GM18502 (cell line): ENCODE results near the gene MYO1D.
"Not testable (repeated sequence)": the region's sequence is repeated elsewhere in the genome, so short reads cannot be mapped to it uniquely, and the experiment has no call there.

ENCODE experiments used
- ATAC-seq: cut with Tn5 transposase; IDR thresholded peaks from one replicate; pipeline ENCODE4 v1.9.1; 2021; ENCODE audit warnings: mild to moderate bottlenecking; ENCODE audit not compliant: unreplicated experiment, poor library complexity

The MYO1D gene

DNA sequence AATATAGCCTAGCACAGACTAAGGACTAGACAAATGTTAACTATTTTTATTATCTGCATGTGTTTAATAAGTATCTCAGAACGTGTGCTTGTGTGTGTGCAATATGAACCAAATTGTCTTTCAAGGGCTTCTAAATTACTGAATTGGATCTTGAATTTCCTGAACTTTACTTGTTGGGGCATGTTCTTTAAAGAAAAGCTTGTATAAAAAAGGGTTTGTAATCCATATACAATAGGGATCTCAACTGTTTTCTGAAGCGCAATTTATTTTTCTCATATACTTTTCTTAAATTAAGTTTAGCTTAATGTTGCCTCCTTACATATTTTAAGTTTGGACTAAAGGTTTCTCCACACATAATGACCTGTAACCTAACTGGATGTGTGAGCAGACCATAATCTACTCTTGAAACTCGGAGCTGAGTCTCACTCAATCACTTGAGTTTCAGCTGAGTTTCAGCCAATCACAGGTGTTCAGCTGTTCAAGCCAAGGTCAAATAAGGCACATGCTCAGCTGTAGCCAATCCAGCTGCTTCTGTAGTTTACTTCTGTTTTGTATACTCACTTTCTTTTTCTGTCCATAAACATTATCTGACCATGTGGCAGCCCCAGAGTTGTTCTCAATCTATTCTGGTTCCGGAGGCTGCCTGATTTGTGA, 317.8 kb downstream of the MYO1D start:
- ATAC-seq = peak; percentile 84

DNA sequence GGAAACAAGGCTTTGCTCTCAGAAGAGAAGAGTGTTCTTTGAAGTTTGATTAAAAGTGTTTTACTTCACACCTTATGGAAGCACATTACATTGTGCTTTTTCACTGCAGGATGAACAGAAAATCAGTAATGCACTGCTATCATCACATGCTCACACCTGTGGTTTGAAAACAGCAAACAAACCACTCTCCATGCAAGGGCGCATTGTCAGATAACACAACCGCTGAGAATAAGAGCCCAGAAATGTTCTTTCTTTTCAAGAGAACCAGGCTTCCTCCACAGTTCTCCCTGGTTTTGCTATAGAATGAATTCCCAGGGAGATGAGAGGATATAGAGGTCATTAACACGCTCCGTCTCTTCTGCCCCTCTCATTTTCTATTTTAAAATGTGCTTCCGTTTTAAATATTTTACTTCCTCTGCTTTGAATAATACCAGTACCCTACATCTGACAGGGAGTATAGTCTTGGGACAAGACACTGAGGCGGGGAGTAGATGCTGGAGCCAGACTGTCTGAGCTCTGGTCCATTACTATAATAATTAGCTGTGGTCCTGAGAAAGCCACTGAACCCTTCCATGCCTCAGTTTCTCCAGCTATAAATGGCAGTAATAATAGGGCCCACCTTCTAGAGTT, 318.5 kb downstream of the MYO1D start:
- ATAC-seq = no peak

DNA sequence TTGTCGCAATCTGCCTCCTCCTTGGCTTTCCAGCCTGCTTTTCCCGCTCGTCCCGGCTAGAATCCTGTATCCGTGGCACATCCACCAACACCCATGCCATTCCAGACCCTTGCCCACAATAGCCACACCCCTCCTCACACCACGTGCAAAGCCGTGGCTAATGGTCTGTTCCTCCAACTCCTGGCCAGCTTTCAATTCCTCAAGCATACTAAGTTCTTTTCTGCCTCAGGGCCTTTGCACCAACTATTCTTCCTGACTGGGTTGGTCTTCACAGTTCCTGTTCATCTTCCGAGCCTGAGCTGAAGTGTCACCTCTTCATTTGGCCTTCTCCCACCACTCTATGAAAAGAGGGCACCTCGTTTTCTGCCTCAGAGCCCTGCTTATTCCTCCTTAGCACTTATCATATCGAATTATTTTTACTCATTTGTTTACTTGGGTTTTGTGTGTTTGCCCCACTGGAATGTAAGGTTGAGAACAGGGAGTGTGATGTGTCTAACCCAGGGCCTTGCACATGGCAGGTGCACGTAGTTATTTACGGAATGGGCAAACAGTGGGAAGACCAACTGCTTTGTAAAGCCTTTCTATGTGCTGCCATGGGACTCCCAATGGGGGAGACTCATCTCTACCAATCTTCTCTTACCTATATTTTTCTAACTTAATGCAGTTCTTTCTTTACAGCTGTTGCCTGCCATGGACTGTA, 321.2 kb downstream of the MYO1D start:
- ATAC-seq = no peak

DNA sequence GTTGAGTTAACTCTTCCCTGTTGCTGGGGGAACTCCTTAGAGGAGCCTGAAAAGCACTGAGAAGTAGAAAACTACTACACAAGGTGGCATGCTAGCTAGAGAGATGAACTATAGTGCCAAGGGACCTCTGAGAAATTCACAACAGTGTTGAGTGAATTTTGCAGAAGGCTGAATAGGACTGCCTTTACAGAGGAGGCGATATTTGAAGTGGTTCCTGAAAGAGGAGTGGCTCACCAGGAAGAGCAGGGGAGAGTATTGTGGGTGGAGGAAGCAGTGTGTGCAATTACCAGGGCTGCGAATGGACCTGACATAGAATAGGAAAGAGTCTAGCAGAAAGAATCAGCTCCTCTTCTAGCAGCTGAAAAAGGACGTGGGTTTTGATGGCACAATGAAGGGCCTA, 323.8 kb downstream of the MYO1D start:
- no peak for ATAC-seq

DNA sequence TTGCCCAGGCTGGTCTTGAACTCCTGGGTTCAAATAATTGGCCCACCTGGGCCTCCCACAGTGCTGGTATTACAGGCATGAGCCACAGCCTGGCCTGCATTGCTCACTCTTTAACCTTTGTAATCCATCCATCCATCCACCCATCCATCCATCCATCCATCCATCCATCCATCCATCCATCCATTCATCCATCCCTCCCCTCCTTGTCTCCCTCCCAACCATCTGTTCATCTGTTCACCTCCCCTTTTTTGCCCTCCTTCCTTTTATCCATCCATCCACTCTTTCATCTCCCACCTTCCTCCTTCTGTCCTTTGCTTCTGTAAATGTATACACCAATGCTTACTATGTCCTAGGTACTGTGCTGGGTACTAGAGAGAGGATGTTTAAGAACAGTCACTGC, 324.6 kb downstream of the MYO1D start:
- no peak for ATAC-seq

DNA sequence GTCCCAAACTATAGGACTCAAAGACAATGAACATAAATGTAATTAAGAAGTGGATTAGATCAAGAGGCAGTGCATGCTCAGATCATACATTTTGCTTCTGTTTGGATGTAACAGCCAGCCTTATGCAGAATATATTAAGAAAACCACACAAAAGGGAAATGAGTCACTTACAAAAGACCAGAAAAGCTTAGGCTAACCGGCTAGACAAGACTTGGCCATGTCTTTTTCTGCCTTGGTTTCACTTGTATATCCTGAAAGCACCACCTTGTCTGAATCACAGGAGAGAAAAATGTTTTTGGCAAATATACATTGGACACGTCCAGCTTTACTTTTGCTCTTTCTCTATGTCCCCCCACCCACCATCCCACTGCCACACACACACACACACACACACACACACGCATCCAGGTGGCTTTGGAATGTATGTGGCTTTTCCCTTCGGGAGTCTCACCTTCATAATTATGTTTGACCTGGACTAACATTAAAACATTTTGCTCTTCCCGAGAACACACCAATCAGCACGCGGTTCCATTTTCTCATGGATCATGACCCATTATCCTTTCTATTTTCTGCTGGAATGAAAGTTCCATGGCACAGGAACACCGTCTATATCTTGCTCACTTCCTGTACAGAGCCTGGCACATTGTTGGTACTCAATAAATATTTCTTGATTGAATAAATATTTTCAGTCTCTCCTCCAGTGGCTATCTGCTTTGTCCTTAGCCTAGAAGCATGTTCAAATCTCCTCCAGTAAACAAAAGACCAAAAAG, 325.6 kb downstream of the MYO1D start:
- ATAC-seq = peak; percentile 65

DNA sequence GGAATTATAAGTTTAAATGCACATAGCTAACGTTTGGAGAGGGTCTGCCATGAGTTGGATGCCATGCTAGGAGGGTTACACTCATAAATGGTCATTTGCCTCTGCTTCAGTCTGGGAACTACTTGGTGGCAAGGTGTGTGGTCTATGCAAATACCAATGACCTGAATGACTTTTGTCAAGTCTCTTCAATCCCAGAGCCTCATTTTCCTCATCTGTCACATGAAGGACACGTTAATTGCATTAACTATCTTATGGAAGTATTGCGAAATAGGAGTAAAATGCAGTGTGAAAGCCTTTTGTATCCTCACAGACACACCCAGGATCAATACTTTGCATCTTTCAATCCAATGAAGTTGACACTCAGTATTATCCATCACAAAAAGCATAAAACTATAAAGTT, 327.4 kb downstream of the MYO1D start:
- no peak for ATAC-seq

DNA sequence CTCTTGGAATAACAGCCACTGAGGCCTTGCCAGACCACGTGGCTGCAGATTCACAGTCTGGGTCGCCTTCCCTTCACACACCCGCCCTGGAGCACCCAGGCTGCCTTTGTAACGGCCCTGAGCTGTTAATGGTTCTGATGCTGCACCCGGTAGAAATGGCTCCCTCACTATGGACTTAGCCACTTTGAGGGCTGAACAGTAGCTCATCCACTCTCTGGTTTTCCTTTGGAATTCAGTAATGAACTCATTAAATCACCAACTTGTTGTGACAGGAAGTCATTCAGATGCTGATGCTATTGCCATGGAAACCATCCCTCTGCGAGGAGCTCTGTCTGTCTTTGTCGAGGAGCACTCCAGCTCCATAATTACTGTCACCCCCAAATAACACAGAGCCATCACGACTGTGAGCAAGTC, 330.9 kb downstream of the MYO1D start:
- no peak for ATAC-seq

DNA sequence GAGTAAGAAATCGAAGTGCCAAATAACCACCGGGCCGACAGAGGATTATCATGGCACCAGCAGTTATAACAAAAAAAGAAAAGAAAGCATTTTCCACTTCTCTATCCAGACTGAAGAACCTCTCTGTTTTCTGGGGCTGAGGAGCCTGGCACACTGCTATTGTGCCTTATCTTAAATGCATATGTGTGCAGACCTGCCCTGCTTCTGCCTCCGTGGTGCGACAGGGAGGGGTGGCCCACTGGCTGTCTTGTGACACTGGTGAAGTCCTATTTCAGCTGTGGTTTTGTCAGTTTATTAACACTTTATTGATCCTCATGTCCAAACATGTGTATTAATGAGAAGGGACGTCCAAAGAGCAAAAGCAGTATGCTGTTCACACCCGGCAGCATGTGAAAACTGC, 334.7 kb downstream of the MYO1D start:
- no peak for ATAC-seq

DNA sequence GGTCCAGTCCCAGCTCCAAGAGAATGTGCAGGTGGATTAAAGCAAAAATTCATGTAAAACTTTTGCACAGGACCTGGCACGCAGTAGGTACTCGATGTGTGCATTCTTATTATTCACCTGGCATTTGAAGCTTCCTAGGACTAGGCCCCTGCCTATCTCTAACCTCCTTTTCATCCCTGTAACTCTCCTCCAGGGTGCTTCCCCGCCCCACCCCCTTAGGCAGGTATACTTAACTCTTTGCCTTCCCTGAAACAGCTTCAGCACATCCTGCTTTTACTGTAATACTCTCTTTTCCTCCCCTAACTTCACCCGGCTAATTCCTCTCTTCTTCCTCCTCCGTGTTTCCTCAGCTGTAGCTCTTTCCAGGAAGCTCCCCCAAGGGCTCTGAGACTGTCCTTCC, 335.3 kb downstream of the MYO1D start:
- no peak for ATAC-seq

DNA sequence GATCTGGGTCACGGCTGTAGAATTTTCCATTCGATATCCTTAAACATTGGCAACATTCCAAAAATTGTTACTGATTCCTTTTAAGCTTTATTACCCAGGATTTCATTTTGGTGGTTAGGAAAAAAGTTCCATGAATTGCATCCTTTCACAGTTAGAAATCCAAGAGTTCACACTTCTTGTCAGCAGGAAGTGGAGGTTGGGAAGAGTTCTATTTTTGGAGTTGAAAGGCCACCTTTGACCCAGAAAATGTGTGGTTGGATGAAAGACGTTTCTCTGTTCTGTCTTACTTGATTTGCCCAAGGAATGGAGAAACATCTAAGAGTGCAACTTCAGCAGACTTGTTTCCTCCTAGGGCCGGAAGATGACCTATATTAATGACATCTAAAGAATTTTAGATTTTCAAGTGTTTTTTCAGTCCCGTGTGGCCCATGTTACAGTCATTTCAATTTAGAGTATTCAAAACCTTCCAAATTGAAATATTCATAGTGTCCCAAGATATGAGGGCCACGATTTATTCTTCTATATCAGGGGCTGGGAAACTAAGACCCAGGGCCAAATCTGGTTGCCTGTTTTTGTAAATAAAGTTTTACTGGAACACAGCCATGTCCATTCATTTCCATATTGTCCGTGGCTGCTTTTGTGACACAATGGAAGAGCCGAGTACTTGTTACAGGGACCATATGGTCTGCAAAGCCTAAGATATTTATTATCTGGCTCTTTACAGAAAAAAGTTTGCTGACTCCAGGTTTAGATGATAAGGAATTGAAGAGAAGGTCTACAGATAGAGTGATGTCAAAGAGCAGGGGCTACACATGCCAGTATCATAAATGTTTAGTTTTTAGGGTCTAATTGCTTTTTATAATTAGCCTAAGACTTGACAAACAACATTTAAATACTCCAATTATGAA, 339.9 kb downstream of the MYO1D start:
- no peak for ATAC-seq

DNA sequence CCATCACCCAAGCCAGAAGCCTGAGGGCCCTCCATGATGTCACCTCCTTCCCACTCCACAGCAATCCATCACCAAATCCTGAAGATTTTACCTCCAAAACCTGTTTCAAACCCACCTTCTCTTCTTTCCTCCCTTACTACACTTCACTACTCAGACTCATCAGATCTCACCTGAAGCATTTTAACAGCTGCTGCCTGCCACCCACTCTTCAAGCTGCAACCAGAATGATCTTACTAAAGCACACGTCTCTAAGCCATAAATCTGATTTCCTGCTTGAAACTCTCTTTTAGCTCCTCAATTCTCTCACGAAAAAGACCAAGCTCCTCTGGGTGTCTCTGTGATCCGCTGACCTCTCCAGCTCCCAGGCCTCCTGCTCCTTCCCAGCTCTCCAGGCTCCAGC, 343.6 kb downstream of the MYO1D start:
- ATAC-seq = no peak

DNA sequence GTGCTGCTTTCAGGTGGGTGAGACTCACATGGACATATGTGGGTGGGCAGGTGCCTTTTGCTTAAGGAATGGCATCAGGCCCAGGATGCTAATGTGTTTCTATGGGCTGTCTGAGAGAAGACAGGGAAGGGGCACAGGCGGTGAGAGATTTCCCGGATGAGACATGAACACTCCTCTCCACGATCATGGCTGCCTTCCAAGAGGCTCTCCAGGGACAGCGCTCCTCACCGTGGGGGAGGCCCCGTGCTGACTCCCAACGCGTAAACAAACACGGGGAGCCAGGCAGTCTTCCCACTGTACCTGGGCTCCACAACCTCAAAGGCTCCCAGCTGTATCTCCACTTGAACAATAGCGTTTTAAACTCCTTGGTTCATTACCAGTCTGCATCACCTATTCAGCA, 347.3 kb downstream of the MYO1D start:
- ATAC-seq = no peak

DNA sequence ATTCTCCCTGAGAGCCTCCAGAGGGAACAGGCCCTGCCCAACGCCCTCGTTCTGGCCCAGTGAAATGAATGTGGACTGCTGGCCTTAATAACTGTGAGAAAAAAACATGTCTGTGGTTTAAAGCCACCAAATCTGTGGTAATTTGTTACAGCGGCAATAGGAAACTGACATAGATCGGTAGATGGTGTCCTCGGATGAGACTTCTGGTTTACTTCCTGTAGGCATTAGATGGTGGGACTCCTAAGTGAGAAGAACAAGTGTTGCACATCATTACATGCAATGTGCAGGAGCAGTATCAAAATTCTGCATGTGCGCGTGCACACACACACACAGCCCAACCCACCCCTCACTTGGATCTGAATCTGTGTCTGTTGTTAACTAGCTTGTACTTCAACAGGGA, 348.1 kb downstream of the MYO1D start:
- ATAC-seq = no peak

DNA sequence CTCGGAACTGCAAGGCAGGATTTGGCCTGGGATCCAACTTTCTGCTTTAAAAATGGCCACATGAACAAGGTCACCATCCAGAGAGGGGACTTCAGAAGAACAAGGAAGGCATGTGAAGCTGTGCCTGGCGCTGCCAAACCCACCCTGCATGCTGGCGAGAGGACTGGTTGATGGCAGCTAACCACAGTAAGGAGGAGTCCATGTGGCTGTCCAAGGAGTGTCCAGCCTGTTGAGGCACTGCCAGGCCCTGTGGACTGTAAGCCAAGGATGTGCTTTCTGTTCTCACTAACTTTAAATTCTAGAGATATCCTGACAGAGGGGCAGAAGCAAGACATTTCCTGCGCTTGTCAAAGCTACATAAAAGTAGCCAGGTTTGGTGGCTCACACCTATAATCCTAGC, 349.8 kb downstream of the MYO1D start:
- ATAC-seq = no peak

DNA sequence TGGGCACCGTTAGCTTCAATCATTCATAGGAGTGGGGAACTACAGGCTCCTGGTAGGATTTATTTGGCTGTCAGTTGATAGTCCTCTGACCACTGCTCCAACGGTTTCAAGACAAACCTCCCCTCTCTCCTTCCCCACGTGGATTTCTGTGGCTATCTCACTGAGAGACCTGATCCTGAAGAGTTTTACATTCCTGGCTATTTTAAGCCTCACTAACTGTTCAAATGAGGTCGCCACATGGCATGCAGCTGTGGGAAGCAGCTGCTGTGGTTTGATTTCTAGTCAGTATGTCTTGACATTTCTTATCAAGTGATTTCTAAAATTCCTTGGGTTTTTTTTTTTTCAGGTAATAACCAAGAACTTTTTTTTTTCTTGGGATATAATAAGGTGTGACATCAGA, 351.8 kb downstream of the MYO1D start:
- no peak for ATAC-seq

DNA sequence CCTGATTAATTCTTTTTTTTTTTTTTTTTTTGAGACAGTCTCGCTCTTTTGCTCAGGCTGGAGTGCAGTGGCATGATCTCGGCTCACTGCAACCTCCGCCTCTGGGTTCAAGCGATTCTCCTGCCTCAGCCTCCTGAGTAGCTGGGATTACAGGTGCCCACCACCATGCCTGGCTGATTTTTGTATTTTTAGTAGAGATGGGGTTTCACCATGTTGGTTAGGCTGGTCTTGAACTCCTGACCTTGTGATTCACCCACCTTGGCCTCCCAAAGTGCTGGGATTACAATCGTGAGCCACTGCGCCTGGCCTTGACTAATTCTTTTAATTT, 352.4 kb downstream of the MYO1D start:
- not testable (repeated sequence) for ATAC-seq

DNA sequence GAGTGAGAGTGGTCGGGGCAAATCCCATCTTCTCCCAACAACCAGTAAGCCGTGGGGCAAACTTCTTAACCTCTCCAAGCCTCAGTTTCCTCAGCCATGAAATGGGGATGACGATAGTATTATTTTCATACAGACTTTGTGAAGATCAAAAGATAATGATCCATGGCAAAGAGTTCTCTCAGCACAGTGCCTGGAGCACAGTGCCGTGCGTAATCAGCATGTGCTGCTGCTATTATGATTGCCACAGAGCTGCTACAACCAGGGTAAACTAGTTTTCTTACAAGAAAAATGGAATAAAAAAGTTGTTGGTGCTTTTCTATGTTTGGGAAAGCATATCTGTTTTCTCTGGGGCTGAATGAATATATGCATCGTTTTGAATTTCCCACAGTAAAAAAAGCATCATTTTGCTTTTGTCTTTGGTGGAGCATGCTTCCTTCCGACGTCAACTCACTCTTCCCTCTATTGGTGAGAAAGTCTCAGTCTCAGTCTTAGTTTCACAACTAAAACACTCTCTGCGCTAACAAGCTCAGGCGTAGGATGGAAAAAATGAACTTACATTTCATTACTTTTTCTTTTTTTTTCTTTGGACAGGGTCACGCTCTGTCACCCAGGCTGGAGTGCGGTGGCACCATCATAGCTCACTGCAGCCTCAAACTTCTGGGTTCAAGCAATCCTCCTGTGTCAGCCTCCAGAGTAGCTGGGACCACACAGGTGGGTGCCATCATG, 352.9 kb downstream of the MYO1D start:
- ATAC-seq = peak; percentile 46

DNA sequence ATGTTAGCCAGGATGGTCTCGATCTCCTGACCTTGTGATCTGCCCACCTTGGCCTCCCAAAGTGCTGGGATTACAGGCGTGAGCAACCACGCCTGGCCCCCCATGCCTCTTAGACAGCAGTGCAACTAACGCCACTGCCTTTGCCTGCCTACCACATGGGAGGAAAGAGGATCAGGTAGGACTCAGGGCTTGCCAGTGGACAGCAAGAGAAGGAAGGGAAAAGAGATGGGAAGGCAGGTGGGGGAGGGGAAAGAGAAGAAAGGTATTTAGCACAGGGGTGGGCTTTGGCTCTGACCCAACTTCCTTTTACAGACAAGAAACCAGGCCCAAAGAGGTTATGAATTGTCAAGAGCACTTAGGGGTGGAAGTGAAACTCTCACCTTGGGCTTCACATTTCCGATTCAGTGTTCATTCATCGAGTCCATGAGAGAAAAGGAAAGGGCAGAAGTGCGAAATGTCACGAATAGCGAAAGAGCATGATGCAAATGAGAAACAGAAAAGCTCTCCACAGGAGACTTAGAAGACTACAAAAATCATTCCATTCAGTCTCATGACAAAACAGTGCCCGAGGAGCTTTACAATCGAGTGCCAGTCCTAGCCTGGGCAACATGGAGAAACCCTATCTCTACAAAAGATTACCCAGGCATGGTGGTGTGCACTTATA, 353.8 kb downstream of the MYO1D start:
- ATAC-seq = peak; percentile 50
